Lung (tissue), 12 donors: ENCODE data around the gene LAMC2. TPM values are rescaled to one million over a fixed set of nuclear protein-coding genes. Genes with fewer than 3 reads are reported as not detected.

Experiments used
- ATAC-seq: fragments of 200-7000 bp; cut with Tn5 transposase; one replicate; pipeline ENCODE4 v1.9.1; 2020; ENCODE audit warnings: moderate number of reproducible peaks; ENCODE audit not compliant: insufficient read depth, low FRiP score
- DNase-seq, 3 donors: peaks; one replicate each; pipeline ENCODE4 v3.0.0-alpha.2; 2013 to 2017
- H3K27ac ChIP-seq, 2 donors: one replicate each; pipeline ENCODE4 v1.5.1; 2013; ENCODE audit warnings: mild to moderate bottlenecking in 2 of 2, moderate library complexity in 2 of 2, control low read depth in 1 of 2, inconsistent platforms in 1 of 2, low read depth in 1 of 2, low read length in 1 of 2
- H3K27me3 ChIP-seq, 3 donors: one replicate each; pipeline ENCODE4 v1.5.1; 2013; ENCODE audit warnings: low read length in 2 of 3; ENCODE audit not compliant: control insufficient read depth in 3 of 3, insufficient read depth in 3 of 3
- H3K36me3 ChIP-seq, 4 donors: one replicate each; pipeline ENCODE4 v1.5.1; 2013; ENCODE audit warnings: low read length in 4 of 4, mild to moderate bottlenecking in 1 of 4, moderate library complexity in 1 of 4; ENCODE audit not compliant: control insufficient read depth in 4 of 4, insufficient read depth in 4 of 4
- H3K4me1 ChIP-seq, 5 donors: one replicate each; pipeline ENCODE4 v1.5.1; 2013; ENCODE audit warnings: low read length in 5 of 5, mild to moderate bottlenecking in 2 of 5, moderate library complexity in 1 of 5; ENCODE audit not compliant: control insufficient read depth in 5 of 5, insufficient read depth in 5 of 5
- H3K4me3 ChIP-seq: one replicate; pipeline ENCODE4 v1.5.1; 2013; ENCODE audit warnings: mild to moderate bottlenecking, control low read depth, moderate library complexity
- H3K9ac ChIP-seq, 2 donors: one replicate each; pipeline ENCODE4 v1.5.1; 2013; ENCODE audit warnings: low read length in 2 of 2, control low read depth in 1 of 2; ENCODE audit not compliant: insufficient read depth in 1 of 2
- H3K9me3 ChIP-seq, 4 donors: one replicate each; pipeline ENCODE4 v1.5.1; 2013; ENCODE audit warnings: low read length in 3 of 4, mild to moderate bottlenecking in 1 of 4, moderate library complexity in 1 of 4; ENCODE audit not compliant: control insufficient read depth in 4 of 4, insufficient read depth in 3 of 4
- whole genome bisulfite sequencing, 2 donors: extraction: QIAGEN DNeasy Blood & Tissue Kit; methylation state at CpG; one replicate each; pipeline ENCODE4 v1.1.7; 2013; 5-methylcytosine and 5-hydroxymethylcytosine counted together
- polyA plus RNA-seq, 2 donors: library from polyadenylated mRNA; stranded (reverse); fragments of 200-250 nt; gene quantifications; one replicate each; pipeline ENCODE4 v1.2.1, GENCODE V29; 2013
- total RNA-seq, 2 donors: library from RNA; depleted of rRNA in 1 of 2; stranded (reverse); fragments of >200 nt in 1 of 2; gene quantifications; one replicate each; pipeline ENCODE4 v1.2.1, GENCODE V29; 2014 to 2021
- TF ChIP-seq, protein P1 (sequence below): IDR thresholded peaks from 2 replicates; pipeline ENCODE4 v1.5.1; 2012; ENCODE audit warnings: mild to moderate bottlenecking; ENCODE audit errors: control extremely low read depth, extremely low read depth
- donor health status: control.
- donor health status: control.
- donor health status: Bipolar disorder and iron deficiency.
- donor health status: healthy.
- donor health status: DM: yes; HTN: yes; CAD: no.

The LAMC2 gene
- total and polyA plus RNA-seq, 4 donors = 13.7 to 63.1 (median 40.3) TPM

DNA sequence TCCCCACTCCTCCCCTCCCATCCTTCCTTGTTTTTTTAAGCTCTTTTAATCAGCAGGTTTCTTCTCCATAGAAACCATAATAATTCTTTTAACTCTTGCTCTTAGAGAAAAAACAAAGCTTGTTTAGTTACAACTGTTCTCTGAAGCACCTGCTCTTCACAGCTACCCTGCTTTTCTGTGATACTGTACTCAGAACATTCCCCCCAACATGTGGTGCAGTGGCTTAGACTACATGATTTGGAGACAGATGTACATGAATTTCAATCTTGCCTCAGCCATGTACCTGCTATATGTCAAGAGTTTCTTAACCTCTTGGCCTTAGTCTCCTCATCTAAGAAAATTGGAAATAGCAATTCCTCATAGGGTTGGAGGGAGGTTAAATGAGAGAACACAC lies 33.5 kb downstream of the LAMC2 start:
- TF ChIP-seq, protein P1, sequence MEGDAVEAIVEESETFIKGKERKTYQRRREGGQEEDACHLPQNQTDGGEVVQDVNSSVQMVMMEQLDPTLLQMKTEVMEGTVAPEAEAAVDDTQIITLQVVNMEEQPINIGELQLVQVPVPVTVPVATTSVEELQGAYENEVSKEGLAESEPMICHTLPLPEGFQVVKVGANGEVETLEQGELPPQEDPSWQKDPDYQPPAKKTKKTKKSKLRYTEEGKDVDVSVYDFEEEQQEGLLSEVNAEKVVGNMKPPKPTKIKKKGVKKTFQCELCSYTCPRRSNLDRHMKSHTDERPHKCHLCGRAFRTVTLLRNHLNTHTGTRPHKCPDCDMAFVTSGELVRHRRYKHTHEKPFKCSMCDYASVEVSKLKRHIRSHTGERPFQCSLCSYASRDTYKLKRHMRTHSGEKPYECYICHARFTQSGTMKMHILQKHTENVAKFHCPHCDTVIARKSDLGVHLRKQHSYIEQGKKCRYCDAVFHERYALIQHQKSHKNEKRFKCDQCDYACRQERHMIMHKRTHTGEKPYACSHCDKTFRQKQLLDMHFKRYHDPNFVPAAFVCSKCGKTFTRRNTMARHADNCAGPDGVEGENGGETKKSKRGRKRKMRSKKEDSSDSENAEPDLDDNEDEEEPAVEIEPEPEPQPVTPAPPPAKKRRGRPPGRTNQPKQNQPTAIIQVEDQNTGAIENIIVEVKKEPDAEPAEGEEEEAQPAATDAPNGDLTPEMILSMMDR = no peak
- Histone ChIP-seq H3K9me3 (no peaks in the 10 kb centered on the region), H3K4me3 (no peak overlapping the region), H3K4me1 (peaks cover 5 to 30% (median 10%) of the 10 kb centered on the region in 5 donors), H3K27me3 (no peaks in the 10 kb centered on the region), H3K9ac (no peak overlapping the region), H3K36me3 (no peaks in the 10 kb centered on the region), H3K27ac (no peak overlapping the region)
- DNase-seq (no peak), ATAC-seq (no peak)

DNA sequence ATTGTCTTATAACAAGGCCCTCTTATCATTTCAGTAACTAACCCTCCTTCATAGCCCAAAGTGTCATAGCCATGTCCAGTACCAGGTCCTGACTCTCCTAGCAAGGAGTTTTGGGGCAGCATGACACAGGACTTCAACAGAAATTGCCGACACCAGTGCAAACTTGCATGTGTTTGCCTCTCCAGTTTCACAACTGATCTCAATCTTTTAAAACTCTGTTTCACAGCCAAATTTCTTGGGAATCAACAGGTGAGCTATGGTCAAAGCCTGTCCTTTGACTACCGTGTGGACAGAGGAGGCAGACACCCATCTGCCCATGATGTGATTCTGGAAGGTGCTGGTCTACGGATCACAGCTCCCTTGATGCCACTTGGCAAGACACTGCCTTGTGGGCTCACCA lies 36.8 kb downstream of the LAMC2 start:
- no peak for DNase-seq
- Histone ChIP-seq H3K36me3 (no peaks in the 10 kb centered on the region), H3K9me3 (no peaks in the 10 kb centered on the region), H3K27me3 (no peaks in the 10 kb centered on the region), H3K4me1 (peaks cover 5 to 21% (median 9%) of the 10 kb centered on the region in 5 donors), H3K27ac (no peak overlapping the region), H3K4me3 (no peak overlapping the region), H3K9ac (no peak overlapping the region)
- no peak for ATAC-seq
- 96% methylated on average over 3 of the region's 3 CpGs for WGBS, 2 donors
- TF ChIP-seq, protein P1 = no peak

GRCh38 chr1:183223467-183223866 lies 37.4 kb downstream of the LAMC2 start:
- 76 to 92% methylated on average over 3 of the region's 3 CpGs for WGBS, 2 donors
- DNase-seq (no peak), ATAC-seq (no peak)

More at GRCh38 chr1:183223467-183223866, 37.4 kb downstream of the LAMC2 start:
- no peak overlapping the region for H3K4me3 ChIP-seq
- no peaks in the 10 kb centered on the region for H3K27me3 ChIP-seq
- TF ChIP-seq, protein P1 = no peak
- no peaks in the 10 kb centered on the region for H3K36me3 ChIP-seq
- no peak overlapping the region for H3K9ac ChIP-seq
- H3K27ac ChIP-seq = no peak overlapping the region
- peaks cover 4 to 18% (median 5%) of the 10 kb centered on the region in 5 donors for H3K4me1 ChIP-seq
- no peaks in the 10 kb centered on the region for H3K9me3 ChIP-seq
